GM12878 (cell line): ENCODE measurements around the gene CLDN16. TPM values are rescaled to one million over a fixed set of nuclear protein-coding genes. Genes with fewer than 3 reads are reported as not detected.

ENCODE experiments used
- ATAC-seq: fragments of 200-7000 bp; cut with Tn5 transposase; 3 replicates; pipeline ENCODE4 v1.9.1; 2020; ENCODE audit warnings: mild to moderate bottlenecking, moderate library complexity
- BruUV-seq: library from RNA; stranded (reverse); fragments of 400-500 nt; replicated peaks from 2 replicates; lab custom pipeline; 2021; lab: Mats Ljungman, UMichigan
- CTCF ChIA-PET: fragments of 300-600 bp; sonication (Branson Sonifier 250); formaldehyde crosslinking; extraction: SDS; loops from one replicate; lab custom pipeline; 2021; ENCODE audit warnings: inconsistent platforms; lab: Yijun Ruan, JAX
- POLR2A ChIA-PET: fragments of 350-600 bp; formaldehyde crosslinking; extraction: SDS; loops from one replicate; lab custom pipeline; 2021; ENCODE audit warnings: inconsistent platforms; lab: Charles Lee
- RAD21 ChIA-PET: fragments of 300-600 bp; sonication (Branson Sonifier 250); formaldehyde crosslinking; loops from one replicate; lab custom pipeline; 2023; ENCODE audit warnings: antibody characterized with exemption; ENCODE audit not compliant: unreplicated experiment; lab: Charles Lee
- SMC1A ChIA-PET: fragments of 300-600 bp; sonication (Branson Sonifier 250); formaldehyde crosslinking; loops from one replicate; lab custom pipeline; 2023; ENCODE audit not compliant: unreplicated experiment, uncharacterized antibody; lab: Charles Lee
- DNase-seq: peaks from one replicate; pipeline ENCODE4 v3.0.0-alpha.2; 2011; ENCODE audit warnings: low read depth, low spot score
- FAIRE-seq: peaks from 3 replicates; lab custom pipeline; 2011; peaks lifted over from hg19 to GRCh38; lab: Jason Lieb, UNC
- H2AFZ ChIP-seq: 2 replicates; pipeline ENCODE4 v1.6.0; 2011; ENCODE audit warnings: low read depth, low read length, control low read depth; ENCODE audit not compliant: control insufficient read depth
- H3K27ac ChIP-seq: 2 replicates; pipeline ENCODE4 v1.5.1; 2011; ENCODE audit warnings: control low read depth; ENCODE audit not compliant: control insufficient read depth, insufficient read depth
- H3K27me3 ChIP-seq, 2 experiments: replicated peaks in 1 of 2; 2 replicates each; pipeline versions ENCODE4 v1.6.0 to v1.6.1; 2011; ENCODE audit warnings: low read length in 1 of 2; ENCODE audit not compliant: control insufficient read depth in 2 of 2, insufficient read depth in 2 of 2
- H3K36me3 ChIP-seq, 2 experiments: 2 replicates each; pipeline ENCODE4 v1.5.1; 2011; ENCODE audit warnings: low read length in 1 of 2; ENCODE audit not compliant: control insufficient read depth in 2 of 2, insufficient read depth in 2 of 2
- H3K4me1 ChIP-seq: 2 replicates; pipeline ENCODE4 v1.6.1; 2011; ENCODE audit warnings: mild to moderate bottlenecking, low read length, moderate library complexity, mixed read lengths; ENCODE audit not compliant: control insufficient read depth, insufficient read depth
- H3K4me2 ChIP-seq: 2 replicates; pipeline ENCODE4 v1.6.0; 2011; ENCODE audit warnings: control low read depth; ENCODE audit not compliant: control insufficient read depth, insufficient read depth
- H3K4me3 ChIP-seq: fragments of 200-600 bp; sonication (generic); 2 replicates; pipeline ENCODE4 v1.5.1; 2016
- H3K79me2 ChIP-seq: 2 replicates; pipeline ENCODE4 v1.6.0; 2011; ENCODE audit warnings: low read length; ENCODE audit not compliant: control insufficient read depth, insufficient read depth
- H3K9ac ChIP-seq: 2 replicates; pipeline ENCODE4 v1.8.0; 2011; ENCODE audit warnings: low read length, control low read depth, mixed read lengths; ENCODE audit not compliant: control insufficient read depth, insufficient read depth
- H3K9me3 ChIP-seq: replicated peaks from 3 replicates; pipeline ENCODE4 v1.5.1; 2011; ENCODE audit warnings: mild to moderate bottlenecking, low read length; ENCODE audit not compliant: control insufficient read depth, insufficient read depth
- H4K20me1 ChIP-seq: 2 replicates; pipeline ENCODE4 v1.6.0; 2011; ENCODE audit not compliant: control insufficient read depth, insufficient read depth
- BACH1 ChIP-seq: fragments of 450-650 bp; IDR thresholded peaks from 2 replicates; pipeline ENCODE4 v1.6.1; 2017; ENCODE audit warnings: mild to moderate bottlenecking, borderline replicate concordance
- BCL3 ChIP-seq: IDR thresholded peaks from 2 replicates; pipeline ENCODE4 v1.6.1; 2011; ENCODE audit warnings: borderline replicate concordance, low read depth, mild to moderate bottlenecking, moderate library complexity, low read length; ENCODE audit not compliant: insufficient read depth, poor library complexity, severe bottlenecking
- CREM ChIP-seq: IDR thresholded peaks from 2 replicates; pipeline ENCODE4 v1.6.1; 2014; ENCODE audit warnings: antibody characterized with exemption, low read depth
- E4F1 ChIP-seq: fragments of 450-650 bp; IDR thresholded peaks from 2 replicates; pipeline ENCODE4 v1.6.1; 2018; ENCODE audit warnings: borderline replicate concordance, mild to moderate bottlenecking; ENCODE audit not compliant: partially characterized antibody
- ELK1 ChIP-seq: IDR thresholded peaks from 2 replicates; pipeline ENCODE4 v1.6.1; 2012; ENCODE audit warnings: low read depth, low read length, improper control_type of control experiment
- NR2F1 ChIP-seq: fragments of 450-650 bp; conservative IDR thresholded peaks from 2 replicates; pipeline ENCODE4 v1.6.1; 2017; ENCODE audit warnings: mild to moderate bottlenecking
- PRDM15 ChIP-seq: fragments of 450-650 bp; formaldehyde crosslinking; IDR thresholded peaks from 2 replicates; pipeline ENCODE4 v1.4.0; 2020; ENCODE audit warnings: mild to moderate bottlenecking, moderate library complexity
- RELA ChIP-seq: fragments of 450-650 bp; IDR thresholded peaks from 2 replicates; pipeline ENCODE4 v1.8.0; 2014; ENCODE audit warnings: borderline replicate concordance; ENCODE audit not compliant: partially characterized antibody
- SIN3A ChIP-seq: IDR thresholded peaks from 2 replicates; pipeline ENCODE4 v1.6.1; 2012; ENCODE audit warnings: low read depth, low read length, improper control_type of control experiment
- STAT3 ChIP-seq: IDR thresholded peaks from 2 replicates; pipeline ENCODE4 v1.6.1; 2011; ENCODE audit warnings: low read depth, low read length, improper control_type of control experiment
- ZNF687 ChIP-seq: fragments of 450-650 bp; IDR thresholded peaks from 2 replicates; pipeline ENCODE4 v1.6.1; 2017; ENCODE audit warnings: mild to moderate bottlenecking, moderate library complexity
- WGBS: methylation state at CpG from one replicate; pipeline ENCODE4 v1.1.6; 2016; ENCODE audit warnings: low lambda C conversion rate; ENCODE audit not compliant: insufficient replicate concordance, insufficient coverage; ENCODE audit errors: missing lambda C conversion rate; 5-methylcytosine and 5-hydroxymethylcytosine counted together
- in situ Hi-C: fragments of 300-500 bp; cut with MboI; formaldehyde crosslinking; loops from 9 replicates; pipeline ENCODE4 v1.14.3; 2018; ENCODE audit warnings: mixed read lengths
- intact Hi-C: fragments of 100-400 bp; cut with micrococcal nuclease; formaldehyde crosslinking; loops from one replicate; pipeline ENCODE4 v1.14.2; 2022; ENCODE audit not compliant: unreplicated experiment
- polyA plus RNA-seq, 11 experiments: library from polyadenylated mRNA; depleted of rRNA in 4 of 11; unstranded in 6 of 11; stranded (reverse) in 5 of 11; fragments of >200 nt; fragmentation: Nextera tagmentation in 4 of 11; fragmentation: Illumina TruSeq in 1 of 11; extraction: Ambion mirVana in 4 of 11; extraction: Trizol in 1 of 11; gene quantifications; 1 replicate in 1 of 11; 2 replicates in 10 of 11; pipeline versions ENCODE4 v1.2.1 to v1.2.3, GENCODE V29; 2011 to 2016; ENCODE audit warnings: inconsistent platforms in 2 of 11, missing spikeins in 2 of 11, low read depth in 1 of 11
- total RNA-seq, 4 experiments: library from RNA; depleted of rRNA in 3 of 4; stranded (reverse); fragments of >200 nt in 3 of 4; fragmentation: Illumina TruSeq in 1 of 4; extraction: Trizol in 1 of 4; gene quantifications; 2 replicates each; pipeline versions ENCODE4 v1.2.1 to v1.2.3, GENCODE V29; 2013 to 2021

Gene CLDN16
- total and polyA plus RNA-seq, 10 of the 15 experiments (the other 5 are each of a cell fraction or from before 2014, with no cell fraction given): 3.2 to 26.6 (median 4.0) TPM

- RAD21 ChIA-PET: interaction anchor here (1.2 to 1.4 kb wide), 2 partner anchors 10 to 21 kb away, joined by 3 to 4 read pairs; no protein-coding TSS in a partner anchor
- no TSS peak for BruUV-seq
- TF ChIP-seq E4F1 (no peak), ELK1 (no peak), BCL3 (no peak), NR2F1 (no peak), SIN3A (no peak), RELA (no peak), CREM (no peak), PRDM15 (no peak), BACH1 (no peak), STAT3 (no peak), ZNF687 (no peak)
Observed at GRCh38 chr3:190346541-190346940, 41.4 kb upstream of the CLDN16 start.

More at GRCh38 chr3:190346541-190346940, 41.4 kb upstream of the CLDN16 start:
- Histone ChIP-seq H3K9me3 (no peaks in the 10 kb centered on the region; the same call in 2 of the 3 replicates), H3K27me3 (no peaks in the 10 kb centered on the region), H2AFZ (no peak overlapping the region), H3K4me1 (no peaks in the 10 kb centered on the region), H3K79me2 (no peaks in the 10 kb centered on the region), H3K9ac (no peak overlapping the region), H3K36me3 (no peaks in the 10 kb centered on the region), H4K20me1 (no peaks in the 10 kb centered on the region), H3K4me3 (no peak overlapping the region), H3K4me2 (no peak overlapping the region), H3K27ac (no peak overlapping the region)
- intact Hi-C loops (no loop called here), in situ Hi-C loops (no loop called here)
- CTCF ChIA-PET: no interaction called here
- POLR2A ChIA-PET: no interaction called here
- DNase-seq (no peak), FAIRE-seq (no peak), ATAC-seq (no peak)
- SMC1A ChIA-PET: interaction anchor here (0.9 to 1.4 kb wide), 2 partner anchors 9 to 36 kb away, joined by 3 read pairs; no protein-coding TSS in a partner anchor
- 62% methylated on average over 2 of the region's 2 CpGs for WGBS
